ENCODE data around the gene HTR6. TPM values are rescaled to one million over a fixed set of nuclear protein-coding genes. Genes with fewer than 3 reads are reported as not detected.

Gene HTR6
- polyA plus RNA-seq: not detected in 2 replicates
- polyA minus RNA-seq: not detected in 2 replicates

- Histone ChIP-seq H3K9ac (ENCODE audit: low read length) (peak within 1 kb of the TSS; percentile 57), H2AFZ (ENCODE audit: low read depth, low read length) (no peak within 1 kb of the TSS), H3F3A (ENCODE audit: insufficient read depth, low read length, poor library complexity, severe bottlenecking) (no peaks in the 10 kb centered on the region), H3K27ac (ENCODE audit: low read length) (no peak within 1 kb of the TSS), H3K36me3 (ENCODE audit: insufficient read depth, low read length) (no peaks in the 10 kb centered on the region), H3K4me2 (ENCODE audit: low read length) (no peak within 1 kb of the TSS), H3K4me3 (ENCODE audit: low read length) (peak within 1 kb of the TSS; percentile 67), H3K9me2 (ENCODE audit: insufficient read depth, low read length) (no peaks in the 10 kb centered on the region), H3K27me3 (ENCODE audit: insufficient read depth, low read depth, low read length) (peaks cover 54% of the 10 kb centered on the region), H3K9me3 (ENCODE audit: low read length) (no peaks in the 10 kb centered on the region), H4K20me1 (ENCODE audit: insufficient read depth) (peaks cover 3% of the 10 kb centered on the region), H3K79me2 (replicated peaks; ENCODE audit: insufficient read depth, low read length) (no peaks in the 10 kb centered on the region)
- TF ChIP-seq REST (IDR thresholded peaks at IDR 0.05; ENCODE audit: borderline replicate concordance) (no peak), POLR2AphosphoS5 (IDR thresholded peaks at IDR 0.05) (no peak), TAF1 (IDR thresholded peaks at IDR 0.05; ENCODE audit: low read depth) (no peak), EZH2 (IDR thresholded peaks at IDR 0.05; ENCODE audit: borderline replicate concordance, insufficient read depth, low read length, poor library complexity, severe bottlenecking) (no peak), MXI1 (conservative IDR thresholded peaks at IDR 0.05; ENCODE audit: poor library complexity, severe bottlenecking) (no peak), SMC3 (conservative IDR thresholded peaks at IDR 0.05; ENCODE audit: poor library complexity) (no peak), CTCF (IDR thresholded peaks at IDR 0.05; ENCODE audit: poor library complexity, severe bottlenecking) (no peak), EP300 (conservative IDR thresholded peaks at IDR 0.05; ENCODE audit: poor library complexity, severe bottlenecking) (no peak), RAD21 (conservative IDR thresholded peaks at IDR 0.05) (no peak)
Measured at GRCh38 chr1:19664453-19665185, at the start of gene HTR6. TSS of gene HTR6 (plus strand) at chr1:19664875. CDS start at chr1:19665754, 879 bp downstream.

- no peak overlapping the region for H3K27ac ChIP-seq (ENCODE audit: low read length)
- H3K4me3 ChIP-seq (ENCODE audit: low read length): no peak overlapping the region
- H3K27me3 ChIP-seq (ENCODE audit: insufficient read depth, low read depth, low read length): no peaks in the 10 kb centered on the region
- no peaks in the 10 kb centered on the region for H4K20me1 ChIP-seq (ENCODE audit: insufficient read depth)
- TF ChIP-seq SMC3 (conservative IDR thresholded peaks at IDR 0.05; ENCODE audit: poor library complexity): no peak
- no peak for TF ChIP-seq POLR2AphosphoS5 (IDR thresholded peaks at IDR 0.05)
- no peak for TF ChIP-seq REST (IDR thresholded peaks at IDR 0.05; ENCODE audit: borderline replicate concordance)
- no peak for TF ChIP-seq TAF1 (IDR thresholded peaks at IDR 0.05; ENCODE audit: low read depth)
- no peaks in the 10 kb centered on the region for H3K9me3 ChIP-seq (ENCODE audit: low read length)
- H3K79me2 ChIP-seq (replicated peaks; ENCODE audit: insufficient read depth, low read length): peaks cover 5% of the 10 kb centered on the region
- no peaks in the 10 kb centered on the region for H3F3A ChIP-seq (ENCODE audit: insufficient read depth, low read length, poor library complexity, severe bottlenecking)
- H3K4me2 ChIP-seq (ENCODE audit: low read length): no peak overlapping the region
- H2AFZ ChIP-seq (ENCODE audit: low read depth, low read length): no peak overlapping the region
- no peak overlapping the region for H3K9ac ChIP-seq (ENCODE audit: low read length)
- H3K9me2 ChIP-seq (ENCODE audit: insufficient read depth, low read length): no peaks in the 10 kb centered on the region
- H3K36me3 ChIP-seq (ENCODE audit: insufficient read depth, low read length): no peaks in the 10 kb centered on the region
Measured at GRCh38 chr1:19615438-19615837, 49.2 kb upstream of the HTR6 start.

Measured in neural cell (in vitro differentiated cells).